SHP77 treated with DMSO at 0.1 percent for 48 hours (cell line): ENCODE measurements around the gene C1QTNF8.

ENCODE experiments used
- DNase-seq: peaks from one replicate; lab custom pipeline; 2025; lab: John Stamatoyannopoulos, UW

Gene C1QTNF8

DNA sequence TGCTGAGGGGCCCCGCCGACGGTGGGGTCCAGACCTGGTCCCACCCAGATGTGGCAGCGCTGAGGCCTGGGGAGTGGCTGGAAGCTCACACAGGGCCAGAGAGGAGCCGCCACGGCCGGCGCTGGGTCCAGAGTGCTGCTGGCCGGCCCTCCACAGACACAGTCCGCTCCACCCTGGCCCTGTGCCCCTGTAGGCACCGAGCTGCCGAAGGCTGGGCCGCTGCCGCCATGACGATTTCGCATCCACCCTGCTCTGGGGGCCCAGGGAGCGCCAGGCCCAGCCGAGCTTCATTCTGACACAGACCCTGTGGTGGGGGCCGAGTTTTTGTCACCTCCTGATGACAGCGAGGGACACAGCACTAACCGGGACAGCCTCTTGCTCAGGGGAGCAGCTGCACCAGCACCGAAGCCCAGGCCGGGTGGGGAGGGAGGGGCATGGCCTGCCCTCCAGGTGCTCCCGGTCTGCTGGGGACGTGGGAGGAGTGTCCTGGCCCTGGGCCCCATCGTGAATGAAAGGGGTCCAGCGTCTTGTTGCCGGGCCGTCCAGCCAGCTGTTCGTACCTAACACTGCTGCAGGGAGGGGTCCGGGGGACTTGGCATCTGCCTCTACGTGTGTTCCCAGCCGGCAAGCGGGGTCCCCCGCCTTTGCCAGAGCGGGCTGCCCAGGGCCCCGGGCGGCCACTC is 50.6 kb downstream of the C1QTNF8 start:
- DNase-seq, result no peak

DNA sequence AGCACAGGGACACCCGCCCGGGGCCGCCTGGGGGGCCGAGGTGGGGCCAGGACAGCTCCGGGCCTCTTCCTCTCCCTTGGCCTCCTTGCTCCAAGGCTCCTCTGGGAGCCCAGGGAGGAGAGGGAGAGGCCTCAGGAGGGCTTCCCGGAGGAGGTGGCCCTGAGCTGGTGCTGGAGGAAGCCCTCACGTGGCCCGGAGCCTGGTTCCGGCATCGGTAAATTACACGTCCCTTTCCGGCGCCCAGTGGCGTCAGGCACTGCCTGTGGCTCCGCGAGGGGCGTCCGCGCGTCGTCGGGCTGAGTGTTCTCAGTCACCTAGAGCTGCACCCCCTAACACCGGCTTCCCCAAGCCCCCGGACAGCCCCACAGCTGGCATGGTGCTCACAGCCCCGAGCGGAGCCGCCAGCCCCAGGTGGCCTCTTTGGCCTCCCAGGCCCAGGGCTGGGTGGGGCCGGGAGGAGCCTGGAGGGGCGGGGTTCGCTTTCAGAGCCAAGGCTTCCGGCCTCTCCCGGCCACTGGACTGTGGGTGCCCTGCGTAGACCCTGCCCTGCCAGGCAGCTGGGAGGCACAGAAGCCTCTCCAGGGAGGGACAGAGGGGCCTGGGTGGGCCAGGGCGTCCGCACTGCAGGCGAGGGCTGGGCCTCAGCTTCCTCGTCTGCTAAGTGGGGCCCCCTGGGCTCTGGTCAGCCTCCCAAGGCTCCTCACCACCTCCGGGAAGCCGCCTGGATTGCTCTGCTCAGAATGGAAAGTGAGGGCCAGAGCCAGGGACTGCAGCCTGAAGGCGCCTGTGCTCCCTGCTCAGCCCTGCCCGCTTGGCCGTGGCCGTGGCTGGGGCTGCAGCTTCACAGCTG is 51.4 kb downstream of the C1QTNF8 start:
- no peak for DNase-seq

DNA sequence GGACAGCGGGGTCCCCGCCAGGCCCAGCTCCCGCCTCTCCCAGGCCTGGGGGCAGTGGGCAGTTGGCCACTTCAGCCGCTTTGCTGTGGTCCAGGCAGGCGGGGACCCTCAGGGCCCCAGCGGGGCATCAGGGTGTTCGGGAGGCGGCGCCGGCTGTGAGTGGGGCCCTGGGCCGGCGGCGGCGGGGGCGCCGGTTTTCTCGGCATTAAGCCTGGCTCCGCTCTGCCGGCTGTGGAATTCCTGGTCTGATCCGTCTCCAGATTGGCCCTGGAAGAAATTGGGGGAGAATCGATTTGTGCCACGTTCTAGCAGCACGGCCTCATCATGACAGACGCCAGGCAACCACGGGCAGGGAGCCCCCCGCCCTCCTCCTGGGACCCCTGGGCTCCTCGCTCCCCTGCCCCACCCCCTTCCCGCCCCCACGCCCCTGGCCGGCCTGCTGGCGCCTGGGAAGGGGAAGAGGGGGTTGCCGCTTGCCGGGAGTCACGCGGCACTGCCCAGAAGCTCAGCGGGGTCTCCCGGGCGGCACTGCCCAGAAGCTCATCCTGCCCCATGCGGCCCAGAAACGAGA is 52.1 kb downstream of the C1QTNF8 start:
- DNase-seq, result no peak

DNA sequence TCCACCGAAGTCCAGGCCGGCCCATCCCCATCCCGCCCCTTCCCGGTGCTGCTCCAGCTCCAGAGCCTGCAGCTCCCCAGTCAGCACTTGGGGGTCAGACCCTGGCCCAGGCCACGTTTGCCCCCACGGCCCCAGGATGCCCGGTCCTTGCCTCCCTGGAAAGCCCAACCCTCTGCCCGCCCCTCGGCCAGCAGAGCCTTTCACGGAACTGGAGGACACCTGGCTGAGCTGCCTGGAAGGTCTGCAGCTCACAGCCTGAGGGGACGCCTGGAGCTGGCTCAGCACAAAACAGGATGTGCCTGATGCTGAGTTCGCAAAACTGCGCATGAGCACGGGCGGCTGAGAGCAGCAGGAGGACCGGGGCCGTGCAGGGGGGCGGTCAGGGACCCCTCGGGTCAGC is 53.2 kb downstream of the C1QTNF8 start:
- no peak for DNase-seq

DNA sequence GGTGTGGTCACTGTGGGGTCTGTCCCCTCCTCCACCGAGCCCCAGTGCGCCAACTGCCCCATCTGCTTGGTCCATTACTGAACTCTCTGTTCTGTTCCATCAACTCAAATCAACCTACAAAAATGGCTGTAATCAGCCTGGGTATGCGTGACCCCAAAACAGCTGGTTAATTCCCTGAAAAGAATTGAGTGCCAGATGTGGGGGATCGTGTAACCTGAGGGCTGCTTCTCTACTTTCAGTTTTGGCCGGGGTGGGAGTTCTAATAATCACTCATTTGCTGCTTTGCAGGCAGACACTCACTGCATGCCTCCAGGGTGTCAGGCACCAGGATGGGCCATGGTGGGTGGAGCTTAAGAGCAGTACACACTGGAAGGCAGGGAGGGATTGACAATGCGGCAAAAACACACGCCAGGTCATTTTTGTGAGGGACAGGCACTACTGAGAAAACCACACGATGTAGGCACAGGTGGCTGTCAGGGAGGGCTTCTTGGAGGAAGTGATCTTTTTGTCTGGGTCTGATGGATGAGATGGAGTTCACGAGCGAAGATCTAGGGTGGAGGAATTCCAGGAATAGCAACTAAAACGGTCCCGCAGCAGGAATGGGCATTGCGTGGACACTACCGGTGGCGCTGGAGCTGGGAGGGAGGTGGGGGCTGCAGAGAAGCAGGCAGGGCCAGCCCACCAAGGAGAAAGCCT is 53.8 kb downstream of the C1QTNF8 start:
- no peak for DNase-seq

DNA sequence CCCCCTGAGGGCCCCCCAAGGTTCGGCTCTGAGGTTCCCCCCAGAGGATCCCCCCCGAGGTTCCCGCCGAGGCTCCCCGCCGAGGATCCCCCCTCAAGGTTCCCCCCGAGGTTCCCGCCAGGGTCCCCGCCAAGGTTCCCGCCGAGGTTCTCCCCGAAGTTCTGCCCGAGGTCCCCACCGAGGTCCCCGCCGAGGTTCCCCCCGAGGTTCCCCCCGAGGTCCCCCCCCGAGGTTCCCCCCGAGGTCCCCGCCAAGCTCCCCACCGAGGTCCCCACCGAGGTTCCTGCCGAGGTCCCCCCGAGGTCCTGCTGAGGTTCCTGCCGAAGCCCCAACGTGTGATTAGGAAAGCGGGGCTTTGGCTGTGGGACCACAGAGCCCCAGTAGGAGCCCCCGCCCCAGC is 55.7 kb downstream of the C1QTNF8 start:
- DNase-seq, result no peak

DNA sequence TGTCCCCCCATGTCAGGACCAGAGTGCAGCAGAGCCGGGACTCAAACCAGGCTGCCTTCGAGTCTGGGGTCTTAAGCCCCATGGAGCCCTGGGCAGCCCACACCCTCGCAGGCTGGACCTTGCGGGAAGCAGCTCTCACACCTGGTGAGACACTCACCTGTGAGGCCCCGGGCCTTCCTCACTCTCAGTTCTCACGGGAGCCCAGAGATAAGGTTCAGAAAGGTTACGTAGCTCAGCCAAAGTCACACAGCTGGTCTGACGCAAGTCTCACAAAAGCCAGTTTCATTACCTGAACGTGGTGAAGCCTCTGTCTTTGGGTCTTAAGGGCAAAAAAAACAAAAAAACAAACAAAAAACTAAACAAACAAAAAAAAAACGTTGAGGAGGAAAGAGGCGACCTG is 56.3 kb downstream of the C1QTNF8 start:
- no peak for DNase-seq

DNA sequence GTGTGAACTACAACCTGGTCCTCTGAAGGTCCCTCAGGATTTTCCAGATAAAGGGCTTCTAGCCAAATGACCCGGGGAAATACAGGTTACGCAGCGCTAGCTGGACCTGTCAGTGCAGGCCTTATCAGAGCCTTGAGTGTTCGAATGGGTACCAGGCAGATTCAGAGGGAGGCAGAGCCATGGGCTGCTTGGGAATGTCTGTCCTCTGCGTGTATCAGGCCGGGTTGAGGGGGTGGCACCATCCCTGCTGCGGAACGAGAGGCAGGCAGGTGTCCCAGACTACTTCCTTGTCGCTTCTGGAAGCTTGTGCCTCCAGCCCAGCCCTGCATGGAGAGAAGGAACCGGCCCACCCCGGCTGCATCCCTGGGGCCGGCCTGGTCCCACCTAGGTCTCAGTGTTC is 57.1 kb downstream of the C1QTNF8 start:
- DNase-seq, result no peak
